Muscle layer of colon (tissue), 2 donors: Measurements from ENCODE around the gene H6PD.

Experiments used
- H3K27ac ChIP-seq: one replicate; pipeline ENCODE4 v1.7.0; 2013; ENCODE audit warnings: low read depth, mild to moderate bottlenecking, low read length, moderate library complexity
- H3K27me3 ChIP-seq, 2 donors: one replicate each; pipeline ENCODE4 v1.7.0; 2013; ENCODE audit warnings: low read length in 2 of 2, mild to moderate bottlenecking in 2 of 2; ENCODE audit not compliant: insufficient read depth in 2 of 2, control insufficient read depth in 1 of 2
- H3K36me3 ChIP-seq: one replicate; pipeline ENCODE4 v1.7.0; 2013; ENCODE audit warnings: mild to moderate bottlenecking, low read length; ENCODE audit not compliant: insufficient read depth
- H3K4me1 ChIP-seq: one replicate; pipeline ENCODE4 v1.7.0; 2013; ENCODE audit warnings: mild to moderate bottlenecking, low read length; ENCODE audit not compliant: insufficient read depth
- H3K4me3 ChIP-seq, 2 donors: one replicate each; pipeline ENCODE4 v1.7.0; 2013; ENCODE audit warnings: low read length in 2 of 2, low read depth in 1 of 2, mild to moderate bottlenecking in 1 of 2, moderate library complexity in 1 of 2
- H3K9ac ChIP-seq: one replicate; pipeline ENCODE4 v1.7.0; 2013; ENCODE audit warnings: low read length
- H3K9me3 ChIP-seq: one replicate; pipeline ENCODE4 v1.7.0; 2013; ENCODE audit warnings: mild to moderate bottlenecking, low read length
- donor health status: abdominal sarcoma.
- donor health status: Adenocarcinoma of cecum.

H6PD gene

GRCh38 chr1:9251501-9251900, 16.9 kb downstream of the H6PD start:
- Histone ChIP-seq H3K9ac (no peak overlapping the region), H3K36me3 (peaks cover 16% of the 10 kb centered on the region), H3K27ac (peak overlapping the region; percentile 79), H3K4me1 (peaks cover 49% of the 10 kb centered on the region), H3K4me3 (peak overlapping the region in 1 of 2 donors; percentile 39), H3K9me3 (no peaks in the 10 kb centered on the region), H3K27me3 (no peaks in the 10 kb centered on the region)

- Histone ChIP-seq H3K4me1 (peaks cover 49% of the 10 kb centered on the region), H3K27me3 (no peaks in the 10 kb centered on the region), H3K9me3 (no peaks in the 10 kb centered on the region), H3K36me3 (peaks cover 10% of the 10 kb centered on the region), H3K4me3 (no peak overlapping the region), H3K9ac (peak overlapping the region; percentile 11), H3K27ac (no peak overlapping the region)
Observed at GRCh38 chr1:9253004-9253403, 18.4 kb downstream of the H6PD start.

- Histone ChIP-seq H3K36me3 (peaks cover 10% of the 10 kb centered on the region), H3K4me3 (no peak overlapping the region), H3K27me3 (no peaks in the 10 kb centered on the region), H3K4me1 (peaks cover 49% of the 10 kb centered on the region), H3K27ac (peak overlapping the region; percentile 36), H3K9me3 (no peaks in the 10 kb centered on the region), H3K9ac (peak overlapping the region; percentile 11)
Observed at GRCh38 chr1:9253453-9254105, 19.0 kb downstream of the H6PD start.

DNA sequence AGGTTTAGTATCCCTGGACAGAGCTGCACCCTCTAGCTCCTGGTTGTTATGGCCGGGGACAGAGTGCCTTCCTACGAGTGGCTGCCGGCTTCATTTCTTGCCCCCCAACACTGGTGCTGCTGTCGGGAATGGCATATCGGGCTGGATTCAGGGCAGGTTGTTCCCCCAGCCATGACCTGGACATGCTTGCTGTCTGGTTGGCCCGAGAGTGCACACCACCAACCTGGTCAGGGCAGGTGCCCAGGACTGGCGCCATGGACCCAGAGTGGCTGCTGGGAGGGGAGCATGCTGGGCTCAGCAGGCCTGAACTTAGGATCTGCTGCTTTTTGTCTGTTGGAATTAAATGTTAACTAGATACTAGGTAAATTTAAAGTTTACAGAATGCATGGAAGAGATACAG, 21.8 kb downstream of the H6PD start:
- H3K4me3 ChIP-seq, result no peak overlapping the region
- no peaks in the 10 kb centered on the region for H3K27me3 ChIP-seq
- no peak overlapping the region for H3K27ac ChIP-seq
- no peaks in the 10 kb centered on the region for H3K9me3 ChIP-seq
- H3K9ac ChIP-seq, result no peak overlapping the region
- H3K36me3 ChIP-seq, result peaks cover 13% of the 10 kb centered on the region
- peaks cover 30% of the 10 kb centered on the region for H3K4me1 ChIP-seq

GRCh38 chr1:9257851-9258250, 23.3 kb downstream of the H6PD start:
- H3K4me1 ChIP-seq, result peaks cover 15% of the 10 kb centered on the region

DNA sequence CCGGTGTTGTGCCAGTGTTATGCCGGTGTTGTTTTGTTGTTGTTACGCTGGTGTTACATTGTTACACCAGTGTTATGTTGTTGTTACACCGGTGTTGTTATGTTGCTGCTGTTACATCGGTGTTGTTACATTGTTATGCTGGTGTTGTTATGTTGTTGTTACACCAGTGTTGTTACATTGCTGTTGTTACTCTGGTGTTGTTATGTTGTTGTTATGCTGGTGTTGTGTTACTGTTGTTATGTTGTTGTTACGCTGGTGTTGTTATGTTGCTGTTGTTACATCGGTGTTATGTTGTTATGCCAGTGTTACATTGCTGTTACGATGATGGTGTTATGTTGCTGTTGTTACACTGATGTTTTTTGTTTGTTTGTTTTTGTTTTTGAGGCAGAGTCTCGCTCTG, 24.1 kb downstream of the H6PD start:
- no peak overlapping the region for H3K27ac ChIP-seq
- peaks cover 35% of the 10 kb centered on the region for H3K36me3 ChIP-seq
- H3K27me3 ChIP-seq, result no peaks in the 10 kb centered on the region
- peaks cover 7% of the 10 kb centered on the region for H3K4me1 ChIP-seq
- H3K4me3 ChIP-seq, result no peak overlapping the region
- no peaks in the 10 kb centered on the region for H3K9me3 ChIP-seq
- no peak overlapping the region for H3K9ac ChIP-seq

More at GRCh38 chr1:9257851-9258250, 23.3 kb downstream of the H6PD start:
- H3K27me3 ChIP-seq, result no peaks in the 10 kb centered on the region
- no peaks in the 10 kb centered on the region for H3K9me3 ChIP-seq
- no peak overlapping the region for H3K4me3 ChIP-seq
- peaks cover 27% of the 10 kb centered on the region for H3K36me3 ChIP-seq
- H3K27ac ChIP-seq, result no peak overlapping the region
- no peak overlapping the region for H3K9ac ChIP-seq

DNA sequence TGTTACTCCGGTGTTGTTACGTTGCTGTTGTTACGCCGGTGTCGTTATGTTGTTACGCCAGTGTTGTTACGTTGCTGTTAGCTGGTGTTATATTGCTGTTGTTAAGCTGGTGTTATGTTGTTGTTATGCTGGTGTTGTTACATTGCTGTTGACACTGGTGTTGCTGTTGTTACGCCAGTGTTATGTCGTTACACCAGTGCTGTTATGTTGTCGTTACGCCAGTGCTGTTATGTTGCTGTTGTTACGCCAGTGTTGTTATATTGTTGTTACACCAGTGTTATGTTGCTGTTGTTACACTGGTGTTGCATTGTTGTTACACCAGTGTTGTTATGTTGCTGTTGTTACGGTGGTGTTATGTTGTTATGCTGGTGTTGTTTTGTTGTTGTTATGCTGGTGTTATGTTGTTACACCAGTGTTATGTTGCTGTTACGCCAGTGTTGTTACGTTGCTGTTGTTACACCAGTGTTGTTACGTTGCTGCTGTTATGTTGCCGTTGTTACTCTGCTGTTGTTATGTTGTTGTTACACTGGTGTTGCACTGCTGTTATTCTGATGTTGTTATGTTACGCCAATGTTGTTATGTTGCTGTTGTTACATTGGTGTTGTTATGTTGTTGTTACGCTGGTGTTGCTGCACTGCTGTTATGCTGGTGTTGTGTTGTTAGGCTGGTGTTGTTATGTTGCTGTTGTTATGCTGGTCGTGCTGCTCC, 25.6 kb downstream of the H6PD start:
- no peaks in the 10 kb centered on the region for H3K27me3 ChIP-seq
- no peak overlapping the region for H3K27ac ChIP-seq
- no peaks in the 10 kb centered on the region for H3K9me3 ChIP-seq
- H3K4me1 ChIP-seq, result no peaks in the 10 kb centered on the region
- H3K36me3 ChIP-seq, result peaks cover 46% of the 10 kb centered on the region
- H3K9ac ChIP-seq, result no peak overlapping the region
- no peak overlapping the region for H3K4me3 ChIP-seq

DNA sequence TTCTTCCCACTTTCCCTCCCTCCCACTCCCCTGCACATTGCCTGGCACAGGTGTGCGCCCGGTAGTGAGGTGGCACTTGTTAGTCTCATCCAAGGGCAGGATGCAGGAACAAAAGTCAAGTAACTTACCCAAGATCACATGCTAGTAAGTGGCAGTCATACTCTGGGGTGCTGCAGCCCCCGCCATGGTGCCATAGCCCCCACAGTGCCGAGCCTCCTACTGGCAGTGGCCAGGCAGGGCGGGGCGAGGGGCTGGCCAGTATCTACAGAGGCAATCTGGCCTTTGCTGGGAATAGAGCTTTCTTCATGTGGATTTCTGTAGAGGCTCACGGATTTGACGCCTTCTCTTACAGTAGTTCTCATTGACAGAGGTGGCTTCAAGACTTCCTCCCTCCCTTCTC, 26.9 kb downstream of the H6PD start:
- H3K9me3 ChIP-seq, result no peaks in the 10 kb centered on the region
- no peak overlapping the region for H3K4me3 ChIP-seq
- peaks cover 48% of the 10 kb centered on the region for H3K36me3 ChIP-seq
- H3K27me3 ChIP-seq, result no peaks in the 10 kb centered on the region
- no peak overlapping the region for H3K9ac ChIP-seq
- H3K27ac ChIP-seq, result no peak overlapping the region
- H3K4me1 ChIP-seq, result peaks cover 3% of the 10 kb centered on the region

GRCh38 chr1:9262096-9262986, 27.8 kb downstream of the H6PD start:
- Histone ChIP-seq H3K4me3 (no peak overlapping the region), H3K27me3 (no peaks in the 10 kb centered on the region), H3K9me3 (no peaks in the 10 kb centered on the region), H3K36me3 (peaks cover 48% of the 10 kb centered on the region), H3K27ac (no peak overlapping the region), H3K4me1 (peaks cover 11% of the 10 kb centered on the region), H3K9ac (no peak overlapping the region)

DNA sequence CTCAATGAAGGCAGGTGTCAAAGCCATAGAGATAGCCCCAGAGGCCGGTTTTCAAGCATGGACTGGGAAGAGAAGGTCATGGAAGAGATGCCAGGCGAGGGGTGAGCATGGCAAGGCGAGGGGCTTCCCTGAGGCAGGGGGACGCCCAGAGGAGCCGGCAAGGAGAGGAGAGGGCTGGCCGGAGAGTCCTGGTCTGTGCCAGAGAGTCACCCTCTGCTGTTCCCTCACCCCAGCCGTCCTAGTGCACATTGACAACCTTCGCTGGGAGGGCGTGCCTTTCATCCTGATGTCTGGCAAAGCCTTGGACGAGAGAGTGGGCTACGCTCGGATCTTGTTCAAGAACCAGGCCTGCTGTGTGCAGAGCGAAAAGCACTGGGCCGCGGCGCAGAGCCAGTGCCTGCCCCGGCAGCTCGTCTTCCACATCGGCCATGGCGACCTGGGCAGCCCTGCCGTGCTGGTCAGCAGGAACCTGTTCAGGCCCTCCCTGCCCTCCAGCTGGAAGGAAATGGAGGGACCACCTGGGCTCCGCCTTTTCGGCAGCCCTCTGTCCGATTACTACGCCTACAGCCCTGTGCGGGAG, 28.8 kb downstream of the H6PD start:
- H3K9me3 ChIP-seq, result no peaks in the 10 kb centered on the region
- no peak overlapping the region for H3K9ac ChIP-seq
- H3K4me1 ChIP-seq, result peaks cover 17% of the 10 kb centered on the region
- peaks cover 48% of the 10 kb centered on the region for H3K36me3 ChIP-seq
- no peak overlapping the region for H3K4me3 ChIP-seq
- H3K27me3 ChIP-seq, result no peaks in the 10 kb centered on the region
- H3K27ac ChIP-seq, result no peak overlapping the region
